Measurements from ENCODE around the gene GNAT3. TPM values are rescaled to one million over a fixed set of nuclear protein-coding genes. Genes with fewer than 3 reads are reported as not detected.

The GNAT3 gene
- total RNA-seq, 1 donor from 2014 or later = not detected

Other genes with a start within 250 kb of the GNAT3 start
- gene CD36, start 126.6 kb upstream of the GNAT3 start, total RNA-seq = 102 TPM

All from vagina (tissue), 1 donor.